ENCODE data around the gene GRHPR.

GRHPR gene

GRCh38 chr9:37399336-37399735 is 23.2 kb upstream of the GRHPR start:
- Histone ChIP-seq H3K9ac (ENCODE audit: low read length in 2 of 2) (no peak overlapping the region), H3K36me3 (ENCODE audit: control insufficient read depth in 2 of 2, insufficient read depth in 2 of 2, low read length in 2 of 2) (no peaks in the 10 kb centered on the region), H3K4me1 (ENCODE audit: control insufficient read depth, insufficient read depth, low read length) (no peaks in the 10 kb centered on the region), H3K4me3 (ENCODE audit: low read length in 2 of 2) (no peak overlapping the region), H3K27me3 (ENCODE audit: control insufficient read depth in 1 of 2, insufficient read depth in 2 of 2, low read length in 2 of 2) (no peaks in the 10 kb centered on the region), H3K9me3 (ENCODE audit: control insufficient read depth in 2 of 2, low read length in 2 of 2) (no peaks in the 10 kb centered on the region), H3K27ac (ENCODE audit: low read length) (no peak overlapping the region)

GRCh38 chr9:37404590-37404989 is 17.9 kb upstream of the GRHPR start:
- Histone ChIP-seq H3K9me3 (ENCODE audit: control insufficient read depth in 2 of 2, low read length in 2 of 2) (no peaks in the 10 kb centered on the region), H3K27ac (ENCODE audit: low read length) (no peak overlapping the region), H3K9ac (ENCODE audit: low read length in 2 of 2) (no peak overlapping the region), H3K4me1 (ENCODE audit: control insufficient read depth, insufficient read depth, low read length) (no peaks in the 10 kb centered on the region), H3K36me3 (ENCODE audit: control insufficient read depth in 2 of 2, insufficient read depth in 2 of 2, low read length in 2 of 2) (no peaks in the 10 kb centered on the region), H3K27me3 (ENCODE audit: control insufficient read depth in 1 of 2, insufficient read depth in 2 of 2, low read length in 2 of 2) (no peaks in the 10 kb centered on the region), H3K4me3 (ENCODE audit: low read length in 2 of 2) (no peak overlapping the region)

- Histone ChIP-seq H3K27ac (ENCODE audit: low read length) (no peak overlapping the region), H3K4me1 (ENCODE audit: control insufficient read depth, insufficient read depth, low read length) (no peaks in the 10 kb centered on the region), H3K27me3 (ENCODE audit: control insufficient read depth in 1 of 2, insufficient read depth in 2 of 2, low read length in 2 of 2) (no peaks in the 10 kb centered on the region), H3K4me3 (ENCODE audit: low read length in 2 of 2) (no peak overlapping the region), H3K9ac (ENCODE audit: low read length in 2 of 2) (no peak overlapping the region), H3K9me3 (ENCODE audit: control insufficient read depth in 2 of 2, low read length in 2 of 2) (no peaks in the 10 kb centered on the region), H3K36me3 (ENCODE audit: control insufficient read depth in 2 of 2, insufficient read depth in 2 of 2, low read length in 2 of 2) (no peaks in the 10 kb centered on the region)
These were observed 17.1 kb upstream of the GRHPR start for GRCh38 chr9:37405350-37405749.

GRCh38 chr9:37405764-37406380 is 16.6 kb upstream of the GRHPR start:
- Histone ChIP-seq H3K36me3 (ENCODE audit: control insufficient read depth in 2 of 2, insufficient read depth in 2 of 2, low read length in 2 of 2) (no peaks in the 10 kb centered on the region), H3K4me3 (ENCODE audit: low read length in 2 of 2) (no peak overlapping the region), H3K27ac (ENCODE audit: low read length) (no peak overlapping the region)

GRCh38 chr9:37406603-37407401 is 15.7 kb upstream of the GRHPR start:
- H3K9ac ChIP-seq (ENCODE audit: low read length in 2 of 2), result no peak overlapping the region
- no peaks in the 10 kb centered on the region for H3K9me3 ChIP-seq (ENCODE audit: control insufficient read depth in 2 of 2, low read length in 2 of 2)
- H3K27ac ChIP-seq (ENCODE audit: low read length), result no peak overlapping the region
- no peaks in the 10 kb centered on the region for H3K4me1 ChIP-seq (ENCODE audit: control insufficient read depth, insufficient read depth, low read length)
- H3K4me3 ChIP-seq (ENCODE audit: low read length in 2 of 2), result no peak overlapping the region
- H3K27me3 ChIP-seq (ENCODE audit: control insufficient read depth in 1 of 2, insufficient read depth in 2 of 2, low read length in 2 of 2), result no peaks in the 10 kb centered on the region
- no peaks in the 10 kb centered on the region for H3K36me3 ChIP-seq (ENCODE audit: control insufficient read depth in 2 of 2, insufficient read depth in 2 of 2, low read length in 2 of 2)

More at GRCh38 chr9:37405764-37406380, 16.6 kb upstream of the GRHPR start:
- H3K4me1 ChIP-seq (ENCODE audit: control insufficient read depth, insufficient read depth, low read length), result no peaks in the 10 kb centered on the region
- H3K27me3 ChIP-seq (ENCODE audit: control insufficient read depth in 1 of 2, insufficient read depth in 2 of 2, low read length in 2 of 2), result no peaks in the 10 kb centered on the region
- H3K9me3 ChIP-seq (ENCODE audit: control insufficient read depth in 2 of 2, low read length in 2 of 2), result no peaks in the 10 kb centered on the region
- H3K9ac ChIP-seq (ENCODE audit: low read length in 2 of 2), result no peak overlapping the region

GRCh38 chr9:37407468-37407867 is 15.0 kb upstream of the GRHPR start:
- Histone ChIP-seq H3K36me3 (ENCODE audit: control insufficient read depth in 2 of 2, insufficient read depth in 2 of 2, low read length in 2 of 2) (no peaks in the 10 kb centered on the region), H3K27me3 (ENCODE audit: control insufficient read depth in 1 of 2, insufficient read depth in 2 of 2, low read length in 2 of 2) (no peaks in the 10 kb centered on the region), H3K9ac (ENCODE audit: low read length in 2 of 2) (no peak overlapping the region), H3K4me1 (ENCODE audit: control insufficient read depth, insufficient read depth, low read length) (no peaks in the 10 kb centered on the region), H3K9me3 (ENCODE audit: control insufficient read depth in 2 of 2, low read length in 2 of 2) (no peaks in the 10 kb centered on the region), H3K27ac (ENCODE audit: low read length) (no peak overlapping the region), H3K4me3 (ENCODE audit: low read length in 2 of 2) (no peak overlapping the region)

GRCh38 chr9:37408933-37409710 is 13.4 kb upstream of the GRHPR start:
- no peaks in the 10 kb centered on the region for H3K27me3 ChIP-seq (ENCODE audit: control insufficient read depth in 1 of 2, insufficient read depth in 2 of 2, low read length in 2 of 2)
- H3K4me1 ChIP-seq (ENCODE audit: control insufficient read depth, insufficient read depth, low read length), result no peaks in the 10 kb centered on the region
- no peak overlapping the region for H3K4me3 ChIP-seq (ENCODE audit: low read length in 2 of 2)
- no peak overlapping the region for H3K27ac ChIP-seq (ENCODE audit: low read length)
- H3K9me3 ChIP-seq (ENCODE audit: control insufficient read depth in 2 of 2, low read length in 2 of 2), result no peaks in the 10 kb centered on the region
- no peaks in the 10 kb centered on the region for H3K36me3 ChIP-seq (ENCODE audit: control insufficient read depth in 2 of 2, insufficient read depth in 2 of 2, low read length in 2 of 2)
- H3K9ac ChIP-seq (ENCODE audit: low read length in 2 of 2), result no peak overlapping the region

- Histone ChIP-seq H3K9me3 (ENCODE audit: control insufficient read depth in 2 of 2, low read length in 2 of 2) (no peaks in the 10 kb centered on the region), H3K36me3 (ENCODE audit: control insufficient read depth in 2 of 2, insufficient read depth in 2 of 2, low read length in 2 of 2) (no peaks in the 10 kb centered on the region), H3K9ac (ENCODE audit: low read length in 2 of 2) (no peak overlapping the region), H3K27me3 (ENCODE audit: control insufficient read depth in 1 of 2, insufficient read depth in 2 of 2, low read length in 2 of 2) (no peaks in the 10 kb centered on the region), H3K27ac (ENCODE audit: low read length) (no peak overlapping the region), H3K4me1 (ENCODE audit: control insufficient read depth, insufficient read depth, low read length) (peaks cover 8% of the 10 kb centered on the region), H3K4me3 (ENCODE audit: low read length in 2 of 2) (no peak overlapping the region)
These were observed 12.1 kb upstream of the GRHPR start for GRCh38 chr9:37410354-37410861.

GRCh38 chr9:37410969-37411785 is 11.3 kb upstream of the GRHPR start:
- Histone ChIP-seq H3K27ac (ENCODE audit: low read length) (no peak overlapping the region), H3K9ac (ENCODE audit: low read length in 2 of 2) (no peak overlapping the region), H3K4me1 (ENCODE audit: control insufficient read depth, insufficient read depth, low read length) (peaks cover 10% of the 10 kb centered on the region), H3K4me3 (ENCODE audit: low read length in 2 of 2) (no peak overlapping the region), H3K9me3 (ENCODE audit: control insufficient read depth in 2 of 2, low read length in 2 of 2) (no peaks in the 10 kb centered on the region), H3K27me3 (ENCODE audit: control insufficient read depth in 1 of 2, insufficient read depth in 2 of 2, low read length in 2 of 2) (no peaks in the 10 kb centered on the region), H3K36me3 (ENCODE audit: control insufficient read depth in 2 of 2, insufficient read depth in 2 of 2, low read length in 2 of 2) (no peaks in the 10 kb centered on the region)

Data from stomach smooth muscle (tissue), 2 donors.